Central memory CD4-positive, alpha-beta T cell (primary cell): Measurements from ENCODE around the gene PPP6C.
"Not testable (repeated sequence)": the region's sequence is repeated elsewhere in the genome, so short reads cannot be mapped to it uniquely, and the experiment has no call there.

Experiments
- DNase-seq: peaks from one replicate; pipeline ENCODE4 v3.0.0; 2022
- total RNA-seq, 3 experiments: gene quantifications; one replicate each; lab custom pipeline; 2026; lab: John Stamatoyannopoulos, UW

PPP6C gene
- total RNA-seq = 55.8 to 87.5 (median 83.4) reads per million in 3 experiments

DNA sequence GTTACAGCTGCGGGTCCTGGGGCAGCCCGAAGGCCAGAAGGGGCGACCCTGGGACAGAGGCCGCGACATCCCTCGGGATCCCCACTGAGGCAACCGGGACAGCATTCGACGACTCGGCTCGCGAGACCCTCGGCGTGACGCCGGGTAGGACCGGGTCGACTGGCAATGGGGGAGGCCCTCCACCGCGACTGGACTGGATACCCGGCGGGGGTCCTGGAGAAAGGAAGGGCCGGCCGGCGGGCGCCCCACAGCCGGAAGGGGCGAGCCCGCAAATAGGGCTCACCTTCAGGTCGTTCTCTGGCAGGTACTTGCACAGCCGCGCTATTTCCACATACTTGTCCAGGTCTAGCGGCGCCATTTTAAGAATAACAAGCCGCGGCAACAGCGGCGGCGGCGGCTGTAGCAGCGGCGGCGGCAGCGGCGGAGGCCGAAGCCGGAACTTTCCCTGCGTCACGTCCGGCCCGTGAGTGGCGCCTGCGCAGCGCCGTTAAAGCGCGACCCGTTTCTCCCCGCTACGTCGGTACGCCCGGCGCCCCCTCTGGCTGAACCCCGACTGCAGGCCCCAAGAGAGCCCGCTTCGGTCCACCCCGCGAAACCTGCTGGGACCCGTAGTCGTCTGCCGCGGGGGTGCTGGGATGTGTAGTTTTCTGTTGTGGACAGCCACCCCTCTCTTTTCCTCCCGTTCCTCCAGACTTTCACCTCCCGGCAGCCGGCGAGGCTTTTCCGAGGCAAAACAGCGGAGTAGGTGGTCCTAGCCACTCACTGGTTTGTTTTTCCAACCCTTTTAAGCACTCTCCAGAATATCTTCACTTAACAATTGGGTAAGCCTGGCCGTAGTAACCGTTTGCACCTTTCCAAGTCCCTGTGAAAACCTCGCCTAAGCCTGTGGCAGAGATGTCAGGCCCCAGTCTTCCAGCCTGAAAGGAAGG is at the start of gene PPP6C:
TSS of gene PPP6C (minus strand) at position 443 of the 929 bp plus-strand sequence. CDS start at position 358, 85 bp downstream.
- peak; percentile 97 for DNase-seq

DNA sequence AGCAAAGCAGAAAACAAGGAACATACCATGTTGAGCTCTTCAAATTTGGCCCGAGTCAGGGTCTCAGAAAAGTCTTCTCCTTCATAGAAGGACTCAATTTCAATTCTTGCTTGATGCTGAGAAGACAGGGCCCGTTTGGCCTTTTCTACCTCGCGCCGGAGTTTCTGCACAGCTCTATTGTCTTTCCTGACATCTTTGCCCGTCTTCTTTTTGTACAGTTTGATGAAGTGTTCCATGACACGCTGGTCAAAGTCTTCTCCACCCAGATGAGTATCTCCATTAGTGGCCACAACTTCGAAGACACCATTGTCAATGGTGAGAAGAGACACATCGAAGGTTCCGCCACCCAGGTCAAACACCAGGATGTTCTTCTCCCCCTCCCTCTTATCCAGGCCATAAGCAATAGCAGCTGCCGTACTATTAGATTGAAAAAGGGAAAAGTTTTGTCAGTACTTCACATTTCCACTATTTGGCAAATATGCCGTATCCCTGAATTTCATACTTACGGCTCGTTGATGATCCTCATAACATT is 49.4 kb upstream of the PPP6C start:
- peak; percentile 10 for DNase-seq

DNA sequence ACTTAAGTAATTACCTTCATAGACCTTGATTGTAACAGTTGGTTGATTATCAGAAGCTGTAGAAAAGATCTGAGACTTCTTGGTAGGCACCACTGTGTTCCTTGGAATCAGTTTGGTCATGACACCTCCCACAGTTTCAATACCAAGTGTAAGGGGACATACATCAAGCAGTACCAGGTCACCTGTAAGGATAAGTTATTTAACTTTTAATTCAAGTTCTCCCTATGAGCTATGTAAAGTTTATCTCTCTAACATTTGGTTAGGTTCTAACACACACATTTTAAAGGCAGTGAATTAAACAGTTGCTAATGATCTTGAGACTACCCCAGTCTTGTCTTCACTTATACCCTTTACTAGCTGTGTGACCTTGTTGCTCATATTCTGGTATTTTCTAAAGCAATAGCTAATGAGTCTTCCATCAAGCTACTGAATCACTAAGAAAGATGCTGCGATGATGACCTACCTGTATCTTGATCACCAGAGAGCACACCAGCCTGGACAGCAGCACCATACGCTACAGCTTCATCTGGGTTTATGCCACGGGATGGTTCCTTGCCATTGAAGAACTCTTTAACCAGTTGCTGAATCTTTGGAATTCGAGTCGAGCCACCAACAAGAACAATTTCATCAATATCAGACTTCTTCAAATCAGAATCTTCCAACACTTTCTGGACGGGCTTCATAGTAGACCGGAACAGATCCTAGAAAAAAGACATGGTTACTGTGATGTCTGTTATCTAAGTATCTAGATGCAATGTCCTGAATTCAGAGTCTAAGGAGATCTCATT is 48.7 kb upstream of the PPP6C start:
- no peak for DNase-seq

DNA sequence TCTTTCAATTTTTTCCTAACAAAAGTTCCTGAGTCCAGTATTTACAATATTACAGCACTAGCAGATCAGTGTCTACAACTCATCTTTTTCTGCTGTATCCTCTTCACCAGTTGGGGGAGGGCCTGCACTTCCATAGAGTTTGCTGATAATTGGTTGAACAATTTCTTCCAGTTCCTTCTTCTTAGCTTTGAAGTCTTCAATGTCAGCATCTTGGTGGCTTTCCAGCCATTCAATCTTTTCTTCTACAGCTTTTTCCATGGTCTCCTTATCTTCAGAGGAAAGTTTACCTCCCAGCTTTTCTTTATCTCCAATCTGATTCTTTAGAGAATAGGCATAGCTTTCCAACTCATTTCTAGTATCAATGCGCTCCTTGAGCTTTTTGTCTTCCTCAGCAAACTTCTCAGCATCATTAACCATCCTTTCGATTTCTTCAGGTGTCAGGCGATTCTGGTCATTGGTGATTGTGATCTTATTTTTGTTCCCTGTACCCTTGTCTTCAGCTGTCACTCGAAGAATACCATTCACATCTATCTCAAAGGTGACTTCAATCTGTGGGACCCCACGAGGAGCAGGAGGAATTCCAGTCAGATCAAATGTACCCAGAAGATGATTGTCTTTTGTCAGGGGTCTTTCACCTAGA is 47.0 kb upstream of the PPP6C start:
- DNase-seq = peak; percentile 15

DNA sequence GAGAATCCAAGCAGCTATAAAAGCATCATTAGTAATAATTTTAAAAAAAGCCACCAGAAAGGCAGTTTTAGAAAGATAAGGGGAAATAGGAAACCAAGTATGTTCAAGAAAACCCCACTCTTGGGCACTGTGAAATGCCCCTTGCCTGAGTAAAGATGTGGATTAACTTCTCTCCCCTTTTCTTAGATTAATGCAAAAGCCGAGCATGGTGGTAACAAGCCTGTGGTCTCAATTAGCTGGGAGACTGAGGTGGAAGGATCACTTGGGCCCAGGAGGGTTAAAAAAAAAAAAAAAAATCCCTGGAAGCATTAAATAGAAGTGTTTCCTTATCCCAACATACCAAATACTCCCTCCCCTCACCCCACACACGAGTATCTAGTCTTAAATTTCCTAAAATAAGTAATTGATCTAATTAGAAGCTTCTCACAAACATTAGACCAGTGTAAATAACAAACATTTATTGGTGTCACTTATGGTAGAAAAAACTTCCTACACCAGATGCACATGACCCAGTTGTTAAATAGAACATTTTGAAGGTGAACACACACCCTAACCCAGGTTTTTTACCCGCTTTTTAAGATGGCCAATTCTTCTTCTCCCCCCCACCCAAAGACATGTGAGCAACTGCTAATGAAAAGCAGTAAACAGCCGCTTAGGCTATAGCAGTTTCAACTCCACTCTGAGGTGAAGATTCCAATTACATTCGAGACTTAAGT is 46.4 kb upstream of the PPP6C start:
- peak; percentile 8 for DNase-seq

DNA sequence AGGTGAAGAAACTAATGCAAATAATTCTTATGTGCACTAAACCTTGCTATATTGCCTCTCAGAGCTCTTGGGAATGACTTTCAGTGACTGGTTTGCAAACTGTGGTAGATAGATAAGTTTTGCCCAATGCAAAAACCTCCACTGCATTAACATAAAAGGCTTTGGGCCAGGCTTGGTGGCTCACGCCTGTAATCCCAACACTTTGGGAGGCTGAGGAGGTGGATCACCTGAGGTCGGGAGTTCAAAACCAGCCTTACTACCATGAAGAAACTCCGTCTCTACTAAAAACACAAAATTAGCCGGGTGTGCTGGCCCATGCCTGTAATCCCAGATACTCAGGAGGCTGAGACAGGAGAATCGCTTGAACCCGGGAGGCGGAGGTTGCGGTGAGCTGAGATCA is 44.5 kb upstream of the PPP6C start:
- DNase-seq = not testable (repeated sequence)

DNA sequence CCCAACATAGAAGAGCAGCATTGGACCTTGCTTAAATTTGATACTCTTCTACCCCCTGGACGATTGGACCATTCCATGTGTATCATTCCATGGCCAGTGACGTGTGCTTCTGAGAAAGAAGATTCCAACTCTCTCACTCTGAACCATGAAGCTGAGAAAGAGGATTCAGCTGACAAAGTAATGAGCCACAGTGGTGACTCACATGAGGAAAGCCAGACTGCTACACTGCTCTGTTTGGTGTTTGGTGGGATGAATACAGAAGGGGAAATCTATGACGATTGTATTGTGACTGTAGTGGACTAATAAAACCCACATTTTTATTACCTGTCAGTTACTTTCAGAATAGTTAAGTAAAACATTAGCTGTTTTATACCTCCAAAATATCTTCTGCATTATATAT is 44.1 kb upstream of the PPP6C start:
- DNase-seq = no peak

DNA sequence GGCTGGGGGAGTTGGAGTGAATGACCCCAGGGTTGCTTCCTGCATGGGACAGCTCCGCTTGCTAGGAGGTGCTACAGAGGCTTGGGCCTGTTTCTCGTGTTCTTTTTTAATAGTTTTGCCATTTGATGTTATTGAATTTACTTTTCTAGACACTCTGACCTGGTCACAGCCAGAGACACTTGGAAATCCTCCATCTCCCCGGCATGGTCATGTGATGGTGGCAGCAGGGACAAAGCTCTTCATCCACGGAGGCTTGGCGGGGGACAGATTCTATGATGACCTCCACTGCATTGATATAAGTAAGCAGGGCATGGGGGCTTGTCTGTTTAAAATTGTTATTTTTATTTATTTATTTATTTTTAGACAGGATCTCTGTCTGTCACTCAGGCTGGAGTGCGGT is 38.2 kb upstream of the PPP6C start:
- no peak for DNase-seq

DNA sequence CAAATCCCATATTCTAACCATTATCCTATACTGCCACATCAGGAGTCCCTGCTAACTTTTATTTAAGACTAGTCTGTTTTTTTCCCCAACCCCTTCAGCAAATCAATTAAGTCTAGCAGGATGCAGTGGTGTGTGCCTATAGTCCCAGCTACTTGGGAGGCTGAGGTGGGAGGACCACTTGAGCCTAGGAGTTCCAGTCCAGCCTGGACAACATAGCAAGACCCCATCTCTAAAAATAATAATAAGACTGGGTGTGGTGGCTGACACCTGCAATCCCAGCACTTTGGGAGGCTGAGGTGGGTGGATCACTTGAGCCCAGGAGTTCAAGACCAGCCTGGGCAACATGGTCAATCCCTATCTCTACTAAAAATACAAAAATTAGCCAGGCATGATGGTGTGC is 35.3 kb upstream of the PPP6C start:
- not testable (repeated sequence) for DNase-seq

DNA sequence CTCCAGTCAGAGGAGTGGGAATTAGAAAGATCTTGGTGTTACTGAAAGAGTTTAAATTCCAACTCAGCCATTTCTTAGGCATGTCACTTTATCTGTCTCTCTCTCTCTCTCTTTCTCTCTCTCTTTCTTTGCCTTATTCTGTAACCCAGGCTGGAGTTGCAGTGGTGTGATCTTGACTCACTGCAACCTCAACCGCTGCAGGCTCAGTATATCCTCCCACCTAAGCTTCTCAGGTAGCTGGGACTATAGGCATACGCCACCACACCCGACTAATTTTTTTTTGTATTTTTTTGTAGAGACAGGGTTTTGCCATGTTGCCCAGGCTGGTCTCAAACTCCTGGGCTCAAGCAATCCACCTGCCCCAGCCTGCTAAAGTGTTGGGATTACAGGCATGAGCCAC is 29.0 kb upstream of the PPP6C start:
- no peak for DNase-seq

DNA sequence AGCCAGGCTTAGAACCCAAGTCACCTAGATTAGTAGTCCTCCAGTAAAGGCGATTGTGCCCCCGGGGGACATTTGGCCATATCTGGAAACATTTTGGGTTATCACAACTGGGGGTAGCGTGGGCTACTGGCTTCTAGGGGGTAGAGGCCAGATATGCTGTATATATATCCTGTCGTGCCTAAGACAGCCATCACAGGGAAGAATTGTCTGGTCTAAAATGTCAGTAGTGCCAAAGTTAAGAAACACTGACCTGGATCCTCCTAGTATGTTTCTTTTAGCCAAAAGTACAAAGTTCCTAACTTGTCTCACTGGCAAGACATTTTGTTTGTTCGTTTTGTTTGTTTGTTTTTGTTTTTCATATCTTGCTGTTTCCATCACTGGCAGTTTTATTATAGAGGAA is 24.6 kb upstream of the PPP6C start:
- DNase-seq = no peak

DNA sequence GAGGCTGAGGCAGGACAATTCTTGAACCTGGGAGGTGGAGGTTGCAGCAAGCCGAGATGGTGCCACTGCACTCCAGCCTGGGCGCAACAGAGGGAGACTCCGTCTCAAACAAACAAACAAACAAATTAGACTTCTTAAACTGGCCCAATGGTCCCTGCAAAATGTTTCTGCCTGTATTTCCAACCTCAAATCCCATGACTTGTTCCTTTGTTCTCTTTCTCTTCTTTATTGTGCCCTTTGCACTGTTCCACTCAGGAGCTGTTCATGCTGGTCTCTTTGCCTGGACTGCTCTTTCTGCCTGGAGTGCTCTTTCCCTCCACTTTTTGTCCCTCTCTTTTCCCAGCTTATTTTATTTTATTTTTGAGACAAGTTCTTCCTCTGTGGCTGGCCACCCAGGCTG is 14.9 kb upstream of the PPP6C start:
- no peak for DNase-seq

DNA sequence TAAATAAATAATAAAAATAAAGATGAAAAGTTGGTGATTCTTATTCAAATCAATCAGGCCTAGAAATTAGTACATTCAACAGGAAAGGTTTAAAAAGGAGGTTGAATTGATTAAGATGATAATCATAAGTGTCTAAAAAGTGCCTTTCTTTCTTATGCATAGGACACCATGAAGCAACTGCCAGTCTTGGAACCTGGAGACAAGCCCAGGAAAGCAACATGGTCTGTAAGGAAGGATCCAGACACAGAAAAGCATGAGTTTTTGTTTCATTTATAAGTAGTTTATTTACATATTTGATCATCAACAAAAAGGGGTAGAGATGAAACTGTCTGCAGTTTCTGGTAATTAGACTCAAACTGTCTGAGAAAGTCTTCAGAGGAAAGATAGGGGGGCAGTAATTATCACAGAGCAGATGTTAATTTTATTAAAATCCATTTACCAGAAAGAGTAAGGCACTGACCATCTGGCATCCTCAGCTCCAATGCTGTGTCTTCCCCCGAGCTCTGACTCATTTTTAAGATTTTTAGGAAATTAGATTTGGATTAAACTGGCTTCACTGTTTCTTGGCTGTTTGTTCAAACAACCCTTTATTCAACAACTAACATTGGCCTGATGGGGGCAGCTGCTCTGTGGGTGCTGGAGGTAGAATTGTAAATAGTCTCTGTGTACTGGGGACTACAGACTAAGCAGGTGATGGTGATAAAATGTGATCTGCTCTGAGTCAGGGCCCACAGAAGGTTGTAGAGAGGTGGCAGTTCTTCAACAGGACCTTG is 13.4 kb upstream of the PPP6C start:
- DNase-seq = no peak

DNA sequence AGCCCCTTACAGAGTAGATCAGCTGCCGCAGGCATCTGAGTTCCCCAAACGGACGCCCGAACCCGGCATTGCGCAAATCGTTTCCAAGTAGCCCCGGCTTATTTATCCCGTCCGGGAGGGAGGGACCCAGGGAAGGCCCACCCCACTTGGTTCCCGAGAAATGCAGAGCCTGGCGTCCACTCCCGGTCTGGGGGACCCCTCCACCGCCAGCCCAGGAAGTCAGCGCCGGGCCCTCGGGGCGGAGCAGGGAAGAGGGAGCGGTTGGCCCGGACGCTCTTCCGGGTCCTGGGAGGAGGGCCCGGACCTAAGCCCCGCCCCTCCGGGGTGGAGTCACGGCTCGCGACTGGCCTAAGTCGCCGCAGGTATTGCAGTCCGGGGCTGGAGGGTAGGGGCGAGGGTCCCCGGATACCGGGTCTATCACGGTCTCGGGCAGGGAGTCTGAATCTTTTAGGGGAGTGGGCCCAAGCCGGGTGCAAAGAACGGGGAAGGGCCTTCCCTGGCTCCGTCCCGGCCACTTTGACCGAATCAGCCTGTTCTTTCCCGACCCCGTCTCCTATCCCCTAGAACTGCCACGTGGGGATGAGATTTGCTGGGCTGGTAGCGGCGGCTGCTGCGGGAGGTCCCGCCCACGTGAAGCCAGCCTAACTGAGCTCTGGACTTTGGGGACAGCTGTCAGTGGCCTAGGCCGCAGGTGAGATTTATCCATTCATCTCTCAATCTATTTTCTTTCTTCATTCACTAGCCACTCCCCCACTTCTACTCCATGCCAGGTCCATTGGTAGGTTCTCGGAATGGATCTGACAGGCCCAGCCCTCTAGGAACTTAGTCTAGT is 10.8 kb upstream of the PPP6C start, which contains the start of gene RABEPK:
TSS of gene RABEPK (plus strand) at position 327 of the 832 bp plus-strand sequence. CDS start 2,472 bp downstream, outside the sequence.
- DNase-seq = peak; percentile 83

DNA sequence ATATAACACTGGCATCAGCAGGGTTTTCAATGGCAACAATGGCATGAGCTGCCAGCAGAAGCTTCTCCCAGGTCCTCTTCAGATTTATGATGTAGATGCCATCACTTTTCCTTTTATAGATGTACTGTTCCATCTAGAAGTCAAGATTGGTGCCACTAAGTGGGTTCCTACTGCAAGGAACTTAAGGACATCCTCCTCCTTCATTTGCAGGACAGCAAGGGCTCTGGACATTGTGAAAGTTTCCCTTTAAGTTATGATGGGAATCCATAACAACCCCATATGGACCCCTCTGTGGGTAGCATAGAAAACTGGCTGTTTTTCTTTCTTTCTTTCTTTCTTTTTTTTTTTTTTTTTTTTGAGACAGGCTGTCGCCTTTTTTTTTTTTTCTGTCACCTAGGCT is 6.0 kb upstream of the PPP6C start:
- DNase-seq = peak; percentile 9

DNA sequence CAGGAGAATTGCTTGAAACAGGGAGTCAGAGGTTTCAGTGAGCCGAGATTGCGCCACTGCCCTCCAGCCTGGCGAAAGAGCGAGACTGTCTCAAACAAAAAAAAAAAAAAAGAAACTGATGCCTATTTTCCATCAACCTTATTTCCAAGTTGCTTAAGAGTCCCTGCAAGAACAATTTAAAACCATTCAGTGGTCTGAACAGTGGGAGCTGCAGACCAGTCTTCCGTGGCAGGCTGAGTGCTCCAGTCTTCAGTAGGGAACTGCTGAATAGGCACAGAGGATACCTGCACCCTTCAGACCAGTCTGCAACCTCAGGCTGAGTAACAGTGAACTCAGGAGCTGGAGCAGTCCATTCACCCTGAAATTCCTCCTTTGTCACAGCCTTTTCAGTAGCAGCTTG is 4.9 kb upstream of the PPP6C start:
- not testable (repeated sequence) for DNase-seq

DNA sequence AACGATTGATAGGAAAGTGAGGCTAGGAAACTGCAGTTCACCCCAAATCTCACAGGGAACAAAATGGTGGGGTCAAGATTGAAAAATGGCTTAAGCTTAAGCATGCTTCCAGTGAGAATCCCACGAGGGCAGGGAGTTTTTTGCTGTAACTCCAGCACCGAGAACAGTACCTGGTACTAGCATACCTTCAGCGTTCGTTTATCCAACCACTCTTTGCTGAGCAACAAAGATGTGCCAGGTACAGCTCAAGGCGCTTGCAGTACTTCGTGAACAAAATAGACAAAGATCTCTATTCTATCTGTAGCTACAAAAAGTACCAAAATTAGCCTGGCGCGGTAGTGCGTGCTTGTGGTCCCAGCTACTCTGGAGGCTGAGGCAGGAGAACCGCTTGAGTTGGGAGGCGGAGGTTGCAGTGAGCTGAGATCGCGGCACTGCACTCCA is 778 bp upstream of the PPP6C start:
- peak; percentile 20 for DNase-seq

DNA sequence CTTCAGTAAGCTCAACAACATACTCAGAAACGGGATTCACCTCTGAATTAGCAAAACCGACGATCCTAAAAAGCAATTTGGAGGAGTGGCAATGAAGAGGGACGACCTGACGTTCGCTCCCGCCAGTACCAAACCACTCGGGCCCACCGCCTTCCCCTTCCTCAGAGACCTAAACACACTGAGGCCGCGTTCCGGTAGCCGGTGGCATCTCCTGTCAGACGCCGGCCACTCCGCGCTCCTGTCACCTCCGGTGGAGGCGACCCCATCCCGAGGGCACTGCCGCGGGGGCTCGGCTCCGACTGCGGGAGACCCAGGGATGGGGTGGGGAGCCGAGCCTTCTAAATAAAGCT is 617 bp downstream of the PPP6C start:
- DNase-seq = peak; percentile 26

DNA sequence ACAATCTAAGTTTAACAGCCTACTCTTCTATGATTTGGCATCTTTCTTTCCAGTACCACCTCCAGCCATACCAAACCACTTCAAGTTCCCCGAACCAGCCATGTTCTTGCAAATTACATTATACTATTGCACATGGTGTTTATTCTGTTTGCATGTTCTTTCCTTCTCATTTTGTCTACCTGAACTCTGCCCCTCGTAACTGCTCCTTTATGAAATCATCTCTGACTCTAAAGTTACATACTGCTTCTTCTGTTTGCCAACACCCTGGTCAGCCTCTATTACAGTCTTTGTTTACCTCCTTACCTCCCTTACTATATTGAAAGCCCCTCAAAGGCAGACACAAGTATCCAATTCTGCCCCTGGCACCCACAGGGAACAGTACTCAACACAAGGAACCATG is 6.0 kb downstream of the PPP6C start:
- DNase-seq = no peak

DNA sequence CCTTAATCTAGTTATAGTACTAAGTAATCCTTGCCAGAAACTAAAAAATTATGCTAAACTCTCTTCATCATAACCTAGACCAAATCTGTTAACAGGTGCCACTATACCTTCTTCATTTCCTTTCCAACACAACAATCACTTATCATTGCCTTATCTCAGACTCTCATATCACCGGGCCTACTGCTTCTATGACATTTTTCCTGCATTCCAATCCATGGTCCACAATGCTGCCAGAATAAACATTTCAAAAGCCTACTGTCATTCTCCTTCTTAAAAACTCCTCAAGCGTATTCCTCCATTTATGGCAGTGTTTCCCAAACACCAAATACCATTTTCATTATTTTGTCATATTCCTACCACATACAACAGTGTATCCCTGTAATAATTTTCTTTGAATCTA is 6.5 kb downstream of the PPP6C start:
- DNase-seq = no peak
